Measurements from ENCODE around the gene HOXD10. TPM values are rescaled to one million over a fixed set of nuclear protein-coding genes. Genes with fewer than 3 reads are reported as not detected.

Gene HOXD10
- total and polyA plus RNA-seq, 9 of the 15 experiments (the other 6 are each of a cell fraction or from before 2014, with no cell fraction given): not detected

DNA sequence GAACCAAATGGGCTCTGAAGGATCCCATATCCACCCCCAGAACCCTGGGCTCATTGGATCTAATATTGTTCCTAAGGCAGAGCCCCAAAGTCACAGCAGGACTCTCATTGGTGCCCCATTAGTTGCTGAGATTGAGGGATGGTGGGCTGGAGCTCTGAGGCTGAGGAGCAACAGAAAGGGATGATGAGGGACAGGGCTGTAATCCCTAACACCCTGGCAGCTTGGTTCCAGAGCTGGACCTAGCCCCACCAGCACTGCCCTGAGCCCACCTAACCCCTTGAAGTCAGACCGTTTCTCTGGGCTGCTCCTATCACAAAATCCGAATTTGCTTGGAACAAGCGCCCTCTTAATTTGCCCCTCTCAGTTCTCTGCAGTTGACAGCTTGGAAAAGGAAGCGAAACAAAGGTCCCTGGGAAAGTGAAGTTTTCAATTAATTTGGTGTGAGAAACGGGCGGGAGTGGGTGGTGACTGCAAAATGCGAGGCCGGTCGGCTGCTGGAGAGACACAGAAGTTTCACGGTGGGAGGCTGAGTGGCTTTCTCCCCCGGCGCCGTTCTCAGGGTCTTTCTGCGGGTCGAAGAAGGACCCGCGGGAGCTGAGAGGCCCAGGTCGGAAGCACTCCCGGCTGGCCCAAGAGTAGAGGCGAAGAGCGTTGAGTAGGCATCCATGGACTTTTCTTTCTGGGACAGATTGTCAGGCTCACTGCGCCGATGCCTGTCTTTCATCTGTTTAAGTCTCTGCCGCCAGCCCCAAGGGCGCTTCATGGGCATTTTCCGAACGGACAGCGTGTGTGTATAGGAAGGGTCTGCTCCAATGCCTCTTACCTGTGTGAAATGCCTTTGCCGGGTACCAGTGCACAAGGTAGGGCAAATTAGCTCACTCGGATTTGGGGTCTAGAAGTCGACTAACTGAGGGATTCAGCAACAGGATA lies 25.0 kb upstream of the HOXD10 start:
- no peak overlapping the region for H3K4me2 ChIP-seq (ENCODE audit: insufficient read depth, low read length)
- H3K36me3 ChIP-seq (ENCODE audit: control insufficient read depth, insufficient read depth, low read length): no peaks in the 10 kb centered on the region
- ATAC-seq (no peak), FAIRE-seq (no peak), DNase-seq (ENCODE audit: extremely low read depth in 1 of 4, low spot score in 3 of 4) (no peak)
- in situ Hi-C loops (cut with MboI) (loop anchor here (25.0 kb wide), 1 partner anchor 1054 kb away; no protein-coding TSS in a partner anchor), intact Hi-C loops (cut with micrococcal nuclease) (no loop called here)
- H3K9me1 ChIP-seq (ENCODE audit: control insufficient read depth, insufficient read depth, low read length): no peaks in the 10 kb centered on the region
- BruUV-seq (replicated peaks): no TSS peak
- ChIA-PET POLR2A (no interaction called here), CTCF (ENCODE audit: low intra/inter-chr PET ratio) (no interaction called here)
- peaks cover 3 to 17% of the 10 kb centered on the region in 2 experiments; a peak in 4 of 5 replicates for H3K4me1 ChIP-seq (replicated peaks in 1 of 2; ENCODE audit: control insufficient read depth in 2 of 2, insufficient read depth in 2 of 2, low read length in 2 of 2)
- no peak overlapping the region for H3K9ac ChIP-seq (ENCODE audit: insufficient read depth in 1 of 2, low read depth in 2 of 2, low read length in 2 of 2)
- H3K27ac ChIP-seq (ENCODE audit: extremely low read depth, low read depth, low read length): no peak overlapping the region
- peaks cover 67 to 73% of the 10 kb centered on the region in 2 experiments for H3K27me3 ChIP-seq (ENCODE audit: control insufficient read depth in 2 of 2, insufficient read depth in 2 of 2, low read length in 2 of 2)
- H3K79me2 ChIP-seq (ENCODE audit: control insufficient read depth, insufficient read depth, low read length): no peaks in the 10 kb centered on the region
- H2AFZ ChIP-seq (ENCODE audit: low read depth, low read length): no peak overlapping the region
- peaks cover 5% of the 10 kb centered on the region; the same call in 1 of the 2 replicates for H4K20me1 ChIP-seq (replicated peaks; ENCODE audit: control insufficient read depth, insufficient read depth, low read length)
- no peak for TF ChIP-seq PRMT5 (CRISPR knock-in tag; IDR thresholded peaks at IDR 0.05)
- TF ChIP-seq TCFL5 (CRISPR knock-in tag; conservative IDR thresholded peaks at IDR 0.05): no peak
- TF ChIP-seq THRA (IDR thresholded peaks at IDR 0.05): no peak
- no peak for TF ChIP-seq ZNF197 (CRISPR knock-in tag; IDR thresholded peaks at IDR 0.05; ENCODE audit: low read depth)
- TF ChIP-seq, protein P1, sequence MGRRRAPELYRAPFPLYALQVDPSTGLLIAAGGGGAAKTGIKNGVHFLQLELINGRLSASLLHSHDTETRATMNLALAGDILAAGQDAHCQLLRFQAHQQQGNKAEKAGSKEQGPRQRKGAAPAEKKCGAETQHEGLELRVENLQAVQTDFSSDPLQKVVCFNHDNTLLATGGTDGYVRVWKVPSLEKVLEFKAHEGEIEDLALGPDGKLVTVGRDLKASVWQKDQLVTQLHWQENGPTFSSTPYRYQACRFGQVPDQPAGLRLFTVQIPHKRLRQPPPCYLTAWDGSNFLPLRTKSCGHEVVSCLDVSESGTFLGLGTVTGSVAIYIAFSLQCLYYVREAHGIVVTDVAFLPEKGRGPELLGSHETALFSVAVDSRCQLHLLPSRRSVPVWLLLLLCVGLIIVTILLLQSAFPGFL (CRISPR knock-in tag; IDR thresholded peaks at IDR 0.05): no peak
- TF ChIP-seq ZFP30 (CRISPR knock-in tag; IDR thresholded peaks at IDR 0.05; ENCODE audit: borderline replicate concordance): no peak
- no peak for TF ChIP-seq ZKSCAN8 (CRISPR knock-in tag; IDR thresholded peaks at IDR 0.05)
- no peak for TF ChIP-seq ZNF217 (CRISPR knock-in tag; IDR thresholded peaks at IDR 0.05)
- TF ChIP-seq FOXM1 (IDR thresholded peaks at IDR 0.05; ENCODE audit: low read depth): no peak
- no peak for TF ChIP-seq FOXM1 (CRISPR knock-in tag; IDR thresholded peaks at IDR 0.05; ENCODE audit: low read depth)
- TF ChIP-seq, protein P2, sequence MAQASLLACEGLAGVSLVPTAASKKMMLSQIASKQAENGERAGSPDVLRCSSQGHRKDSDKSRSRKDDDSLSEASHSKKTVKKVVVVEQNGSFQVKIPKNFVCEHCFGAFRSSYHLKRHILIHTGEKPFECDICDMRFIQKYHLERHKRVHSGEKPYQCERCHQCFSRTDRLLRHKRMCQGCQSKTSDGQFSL (CRISPR knock-in tag; IDR thresholded peaks at IDR 0.05): no peak
- TF ChIP-seq, protein P2 (tag; IDR thresholded peaks at IDR 0.05): no peak
- TF ChIP-seq SNRNP70 (optimal IDR thresholded peaks at IDR 0.05; ENCODE audit: low read depth, low read length): no peak
- TF ChIP-seq MXI1 (IDR thresholded peaks at IDR 0.05; ENCODE audit: low read depth, low read length): no peak
- TF ChIP-seq ZNF766 (CRISPR knock-in tag; conservative IDR thresholded peaks at IDR 0.05): no peak
- TF ChIP-seq HMG20A (CRISPR knock-in tag; conservative IDR thresholded peaks at IDR 0.05): no peak
- TF ChIP-seq ELK3 (CRISPR knock-in tag; IDR thresholded peaks at IDR 0.05): no peak
- no peaks in the 10 kb centered on the region; the same call in 1 of the 2 replicates for H3K9me3 ChIP-seq (replicated peaks; ENCODE audit: control insufficient read depth, insufficient read depth, low read depth, low read length)
- H3K4me3 ChIP-seq: no peak overlapping the region
- WGBS (ENCODE audit: insufficient coverage, low coverage, missing lambda C conversion rate): 9% methylated on average over 31 of the region's 31 CpGs
